NT2/D1 (cell line): ENCODE data around the gene TECR.
"Not testable (repeated sequence)": the region's sequence is repeated elsewhere in the genome, so short reads cannot be mapped to it uniquely, and the experiment has no call there.

ENCODE experiments used
- SUZ12 ChIP-seq: IDR thresholded peaks from 2 replicates; pipeline ENCODE4 v1.6.1; 2011; ENCODE audit not compliant: insufficient read length, insufficient read depth; ENCODE audit errors: extremely low read depth
- YY1 ChIP-seq: IDR thresholded peaks from 2 replicates; pipeline ENCODE4 v1.6.1; 2011; ENCODE audit not compliant: insufficient read length, insufficient read depth

DNA sequence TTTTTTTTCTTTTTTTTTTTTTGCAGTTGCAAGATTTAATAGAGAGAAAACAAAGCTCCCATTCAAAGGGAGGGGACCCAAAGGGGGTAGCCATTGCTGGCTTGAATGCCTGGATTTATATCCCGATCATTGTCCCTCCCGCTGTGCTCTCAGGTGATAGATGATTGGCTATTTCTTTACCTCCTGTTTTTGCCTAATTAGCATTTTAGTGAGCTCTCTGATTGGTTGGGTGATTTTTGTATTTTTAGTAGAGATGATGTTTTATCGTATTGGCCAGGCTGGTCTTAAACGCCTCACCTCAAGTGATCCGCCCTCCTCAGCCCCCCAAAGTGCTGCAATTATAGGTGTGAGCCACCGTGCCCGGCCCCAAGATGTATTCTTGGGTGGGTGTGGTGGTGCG is 24.8 kb upstream of the TECR start:
- TF ChIP-seq YY1, SUZ12: not testable (repeated sequence)
